SH-SY5Y (cell line): ENCODE data around the gene EVA1A.

Source experiments
- GATA2 ChIP-seq: IDR thresholded peaks from 2 replicates; pipeline ENCODE4 v1.6.1; 2011; ENCODE audit warnings: mild to moderate bottlenecking, low read depth, low read length
- GATA3 ChIP-seq: IDR thresholded peaks from 2 replicates; pipeline ENCODE4 v1.6.1; 2011; ENCODE audit warnings: low read depth, mild to moderate bottlenecking, low read length, moderate library complexity

DNA sequence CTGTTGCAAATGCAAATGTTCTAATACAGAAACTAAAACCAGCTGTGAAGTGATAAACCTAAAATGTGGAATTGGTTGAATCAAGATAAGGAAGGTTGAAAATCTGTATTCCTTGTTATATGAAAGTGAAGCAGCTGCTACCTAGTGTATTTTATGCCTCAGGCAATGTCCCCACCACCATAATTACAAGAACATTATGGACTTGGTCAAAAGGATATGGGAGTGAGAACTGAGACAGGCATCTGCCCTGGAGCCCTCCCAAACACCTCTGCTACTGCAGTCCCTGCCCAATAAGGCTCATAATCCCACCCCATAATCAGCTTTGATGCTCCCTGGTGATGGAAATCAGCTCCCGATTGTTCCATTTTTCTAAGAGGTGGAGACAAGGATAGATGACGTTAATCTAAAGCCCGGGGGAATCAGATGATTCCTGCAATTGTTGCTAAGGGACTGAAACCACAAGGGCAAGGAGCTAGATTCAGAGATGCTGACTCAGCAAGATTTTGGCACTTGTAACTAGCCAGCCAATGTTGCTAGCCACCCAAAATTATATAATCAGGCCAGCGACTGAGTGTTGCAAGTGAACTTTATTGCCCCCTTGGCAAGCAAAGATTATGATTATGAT, 69.5 kb downstream of the EVA1A start:
- peak; percentile 53 for TF ChIP-seq GATA2
- no peak for TF ChIP-seq GATA3
